CD4-positive, alpha-beta T cell treated with Interleukin-17A for 1 hour (primary cell): ENCODE measurements around the gene GPR50.

Experiments used
- DNase-seq: peaks from one replicate; pipeline ENCODE4 v3.0.0-alpha.2; 2020

GPR50 gene

DNA sequence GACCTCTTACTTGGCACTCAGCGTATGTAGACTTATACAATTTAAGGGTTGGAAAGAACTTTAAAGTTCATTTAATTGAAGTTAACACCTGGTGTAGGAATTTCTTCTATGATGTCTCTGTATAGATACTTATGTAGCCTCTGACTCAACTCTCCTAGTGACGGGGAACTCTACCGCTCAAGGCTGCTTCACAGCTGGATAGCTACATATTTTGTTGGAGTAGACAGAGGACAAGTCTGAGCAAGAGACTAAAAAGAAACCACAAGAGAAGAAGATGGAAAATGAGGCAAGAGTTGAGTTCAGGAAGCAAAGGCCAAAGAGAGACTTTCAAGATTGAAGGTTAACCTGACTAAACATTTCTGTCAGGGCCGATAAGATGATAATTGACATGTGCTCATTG, 52.6 kb downstream of the GPR50 start:
- DNase-seq, result no peak
